HepG2 (cell line): ENCODE results near the gene FAAP100. TPM values are rescaled to one million over a fixed set of nuclear protein-coding genes. Genes with fewer than 3 reads are reported as not detected.

Source experiments
- AGO2 ChIP-seq: fragments of 200-400 bp; formaldehyde crosslinking; optimal IDR thresholded peaks from 2 replicates; pipeline ENCODE3; 2017; ENCODE audit warnings: mild to moderate bottlenecking, low read depth, low read length, moderate library complexity
- ARNT2 ChIP-seq: sonication (generic); formaldehyde crosslinking; IDR thresholded peaks from 2 replicates; pipeline ENCODE4 v1.8.0; 2022; ENCODE audit warnings: mild to moderate bottlenecking, low read depth, missing genetic modification reagents, moderate library complexity
- HMG20A ChIP-seq: IDR thresholded peaks from 2 replicates; pipeline ENCODE4 v1.6.1; 2016; ENCODE audit warnings: borderline replicate concordance
- HNF4G ChIP-seq, 2 experiments: sonication (generic) in 1 of 2; formaldehyde crosslinking in 1 of 2; IDR thresholded peaks; 2 replicates each; pipeline versions ENCODE4 v1.4.0 to v1.6.1; 2011 to 2020; ENCODE audit warnings: borderline replicate concordance in 2 of 2, low read depth in 2 of 2, mild to moderate bottlenecking in 2 of 2, low read length in 1 of 2, missing genetic modification reagents in 1 of 2, moderate library complexity in 1 of 2
- MAF1 ChIP-seq: sonication (generic); formaldehyde crosslinking; IDR thresholded peaks from 2 replicates; pipeline ENCODE4 v1.5.0; 2020; ENCODE audit warnings: missing genetic modification reagents, borderline replicate concordance
- SALL1 ChIP-seq: sonication (generic); formaldehyde crosslinking; IDR thresholded peaks from 2 replicates; pipeline ENCODE4 v1.8.0; 2022; ENCODE audit warnings: mild to moderate bottlenecking, missing genetic modification reagents
- SETDB1 ChIP-seq: sonication (generic); formaldehyde crosslinking; IDR thresholded peaks from 2 replicates; pipeline ENCODE4 v1.5.1; 2020; ENCODE audit warnings: missing genetic modification reagents, mild to moderate bottlenecking, borderline replicate concordance
- SIN3A ChIP-seq: IDR thresholded peaks from 2 replicates; pipeline ENCODE4 v1.6.1; 2011; ENCODE audit warnings: low read depth, mild to moderate bottlenecking, control low read depth, low read length, borderline replicate concordance
- SOX13 ChIP-seq, 3 experiments: fragments of 450-650 bp in 1 of 3; sonication (generic) in 1 of 3; formaldehyde crosslinking in 1 of 3; IDR thresholded peaks in 2 of 3; conservative IDR thresholded peaks in 1 of 3; 2 replicates each; pipeline versions ENCODE4 v1.5.0 to v1.6.1; 2016 to 2020; ENCODE audit warnings: antibody characterized with exemption in 1 of 3, mild to moderate bottlenecking in 1 of 3, missing compliant biosample characterization in 1 of 3, missing genetic modification reagents in 1 of 3, moderate library complexity in 1 of 3
- SRSF4 ChIP-seq: fragments of 200-400 bp; formaldehyde crosslinking; IDR thresholded peaks from one replicate; pipeline ENCODE4 v1.6.1; 2018; ENCODE audit warnings: mild to moderate bottlenecking, low read depth, low read length, moderate library complexity; ENCODE audit not compliant: poor library complexity, severe bottlenecking
- ZBTB21 ChIP-seq: sonication (generic); formaldehyde crosslinking; IDR thresholded peaks from 2 replicates; pipeline ENCODE4 v1.4.0; 2020; ENCODE audit warnings: missing genetic modification reagents
- ZNF354B ChIP-seq: sonication (generic); formaldehyde crosslinking; IDR thresholded peaks from 2 replicates; pipeline ENCODE4 v1.8.0; 2022; ENCODE audit warnings: mild to moderate bottlenecking, missing genetic modification reagents
- ZNF382 ChIP-seq: sonication (generic); formaldehyde crosslinking; IDR thresholded peaks from 2 replicates; pipeline ENCODE4 v1.5.0; 2020; ENCODE audit warnings: missing genetic modification reagents, mild to moderate bottlenecking, borderline replicate concordance
- ZNF607 ChIP-seq: sonication (generic); formaldehyde crosslinking; IDR thresholded peaks from 2 replicates; pipeline ENCODE4 v1.5.1; 2020; ENCODE audit warnings: missing genetic modification reagents, mild to moderate bottlenecking, borderline replicate concordance
- ZNF615 ChIP-seq: sonication (generic); formaldehyde crosslinking; IDR thresholded peaks from 2 replicates; pipeline ENCODE4 v1.5.0; 2020; ENCODE audit warnings: mild to moderate bottlenecking, missing genetic modification reagents, borderline replicate concordance
- ZSCAN29 ChIP-seq: sonication (generic); formaldehyde crosslinking; conservative IDR thresholded peaks from 2 replicates; pipeline ENCODE4 v1.4.0; 2020; ENCODE audit warnings: mild to moderate bottlenecking, missing genetic modification reagents
- polyA plus RNA-seq, 8 experiments: library from polyadenylated mRNA; depleted of rRNA in 3 of 8; stranded (reverse) in 7 of 8; unstranded in 1 of 8; fragments of >200 nt; fragmentation: Illumina TruSeq in 4 of 8; extraction: Trizol in 4 of 8; gene quantifications; 2 replicates each; pipeline versions ENCODE4 v1.2.1 to v1.2.3, GENCODE V29; 2011 to 2016; ENCODE audit warnings: low read depth in 4 of 8, missing spikeins in 1 of 8, mixed read lengths in 1 of 8; ENCODE audit not compliant: insufficient read depth in 1 of 8
- total RNA-seq, 5 experiments: library from RNA; depleted of rRNA; stranded (reverse); fragments of >200 nt; fragmentation: Illumina TruSeq; extraction: Trizol; gene quantifications; 2 replicates each; pipeline ENCODE4 v1.2.3, GENCODE V29; 2016; ENCODE audit warnings: low read depth in 1 of 5
- TF ChIP-seq, protein P1 (sequence below): sonication (generic); formaldehyde crosslinking; IDR thresholded peaks from 2 replicates; pipeline ENCODE4 v1.5.0; 2020; ENCODE audit warnings: mild to moderate bottlenecking, missing genetic modification reagents, borderline replicate concordance
- TF ChIP-seq, protein P2 (sequence below): IDR thresholded peaks from 2 replicates; pipeline ENCODE4 v1.6.1; 2016; ENCODE audit warnings: missing compliant biosample characterization, missing genetic modification reagents, borderline replicate concordance
- TF ChIP-seq, protein P3 (sequence below): sonication (generic); formaldehyde crosslinking; IDR thresholded peaks from 2 replicates; pipeline ENCODE4 v1.8.0; 2023; ENCODE audit warnings: mild to moderate bottlenecking, missing genetic modification reagents

FAAP100 gene
- total and polyA plus RNA-seq, 2 of the 13 experiments (the other 11 are each of a cell fraction or from before 2014, with no cell fraction given): 7.6 to 20.8 TPM

DNA sequence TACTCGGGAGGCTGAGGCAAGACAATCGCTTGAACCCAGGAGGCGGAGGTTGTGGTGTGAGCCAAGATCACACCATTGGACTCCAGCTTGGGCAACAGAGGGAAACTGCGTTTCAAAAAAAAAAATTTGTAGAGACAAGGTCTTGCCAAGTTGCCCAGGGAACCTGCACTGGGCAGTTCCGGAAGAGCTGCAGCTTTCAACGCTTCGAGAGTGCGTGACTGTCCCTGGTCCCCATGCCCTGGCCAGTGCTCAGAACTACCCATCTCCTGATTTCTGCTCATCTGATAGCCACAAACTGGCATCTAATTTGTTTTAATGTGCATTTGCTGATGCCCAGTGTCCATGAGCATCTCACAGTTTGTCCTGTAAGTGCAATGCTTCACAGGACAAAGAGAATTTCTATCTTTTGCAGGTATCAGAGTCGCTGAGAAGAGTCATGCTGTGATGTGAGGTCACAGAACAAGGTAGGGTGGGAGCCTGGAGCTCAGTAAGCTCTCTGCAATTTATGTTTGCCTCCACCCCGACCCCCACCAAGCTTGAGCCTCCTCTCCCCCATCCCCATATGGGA is 43.4 kb downstream of the FAAP100 start (continued):
- TF ChIP-seq ZNF607 (CRISPR knock-in tag) (no peak), ZNF354B (no peak), ZNF382 (CRISPR knock-in tag) (no peak), HMG20A (CRISPR knock-in tag) (no peak), SETDB1 (CRISPR knock-in tag) (no peak), ZSCAN29 (no peak), SIN3A (no peak), SRSF4 (no peak), SOX13 (IDR thresholded peaks at IDR 0.05) (no peak), SOX13 (CRISPR knock-in tag; conservative IDR thresholded peaks at IDR 0.05 in 1 of 2, IDR thresholded peaks at IDR 0.05 in 1 of 2) (no peak), ZNF615 (CRISPR knock-in tag) (no peak), ARNT2 (CRISPR knock-in tag) (no peak), ZBTB21 (CRISPR knock-in tag) (no peak), HNF4G (IDR thresholded peaks at IDR 0.05; ENCODE audit: borderline replicate concordance, low read depth, low read length) (no peak), HNF4G (CRISPR knock-in tag; IDR thresholded peaks at IDR 0.05; ENCODE audit: borderline replicate concordance, low read depth) (no peak), AGO2 (peak; percentile 58), MAF1 (CRISPR knock-in tag) (no peak), SALL1 (no peak)
- TF ChIP-seq, protein P1, sequence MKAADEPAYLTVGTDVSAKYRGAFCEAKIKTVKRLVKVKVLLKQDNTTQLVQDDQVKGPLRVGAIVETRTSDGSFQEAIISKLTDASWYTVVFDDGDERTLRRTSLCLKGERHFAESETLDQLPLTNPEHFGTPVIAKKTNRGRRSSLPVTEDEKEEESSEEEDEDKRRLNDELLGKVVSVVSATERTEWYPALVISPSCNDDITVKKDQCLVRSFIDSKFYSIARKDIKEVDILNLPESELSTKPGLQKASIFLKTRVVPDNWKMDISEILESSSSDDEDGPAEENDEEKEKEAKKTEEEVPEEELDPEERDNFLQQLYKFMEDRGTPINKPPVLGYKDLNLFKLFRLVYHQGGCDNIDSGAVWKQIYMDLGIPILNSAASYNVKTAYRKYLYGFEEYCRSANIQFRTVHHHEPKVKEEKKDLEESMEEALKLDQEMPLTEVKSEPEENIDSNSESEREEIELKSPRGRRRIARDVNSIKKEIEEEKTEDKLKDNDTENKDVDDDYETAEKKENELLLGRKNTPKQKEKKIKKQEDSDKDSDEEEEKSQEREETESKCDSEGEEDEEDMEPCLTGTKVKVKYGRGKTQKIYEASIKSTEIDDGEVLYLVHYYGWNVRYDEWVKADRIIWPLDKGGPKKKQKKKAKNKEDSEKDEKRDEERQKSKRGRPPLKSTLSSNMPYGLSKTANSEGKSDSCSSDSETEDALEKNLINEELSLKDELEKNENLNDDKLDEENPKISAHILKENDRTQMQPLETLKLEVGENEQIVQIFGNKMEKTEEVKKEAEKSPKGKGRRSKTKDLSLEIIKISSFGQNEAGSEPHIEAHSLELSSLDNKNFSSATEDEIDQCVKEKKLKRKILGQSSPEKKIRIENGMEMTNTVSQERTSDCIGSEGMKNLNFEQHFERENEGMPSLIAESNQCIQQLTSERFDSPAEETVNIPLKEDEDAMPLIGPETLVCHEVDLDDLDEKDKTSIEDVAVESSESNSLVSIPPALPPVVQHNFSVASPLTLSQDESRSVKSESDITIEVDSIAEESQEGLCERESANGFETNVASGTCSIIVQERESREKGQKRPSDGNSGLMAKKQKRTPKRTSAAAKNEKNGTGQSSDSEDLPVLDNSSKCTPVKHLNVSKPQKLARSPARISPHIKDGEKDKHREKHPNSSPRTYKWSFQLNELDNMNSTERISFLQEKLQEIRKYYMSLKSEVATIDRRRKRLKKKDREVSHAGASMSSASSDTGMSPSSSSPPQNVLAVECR (CRISPR knock-in tag): no peak
- TF ChIP-seq, protein P2, sequence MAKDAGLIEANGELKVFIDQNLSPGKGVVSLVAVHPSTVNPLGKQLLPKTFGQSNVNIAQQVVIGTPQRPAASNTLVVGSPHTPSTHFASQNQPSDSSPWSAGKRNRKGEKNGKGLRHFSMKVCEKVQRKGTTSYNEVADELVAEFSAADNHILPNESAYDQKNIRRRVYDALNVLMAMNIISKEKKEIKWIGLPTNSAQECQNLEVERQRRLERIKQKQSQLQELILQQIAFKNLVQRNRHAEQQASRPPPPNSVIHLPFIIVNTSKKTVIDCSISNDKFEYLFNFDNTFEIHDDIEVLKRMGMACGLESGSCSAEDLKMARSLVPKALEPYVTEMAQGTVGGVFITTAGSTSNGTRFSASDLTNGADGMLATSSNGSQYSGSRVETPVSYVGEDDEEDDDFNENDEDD (CRISPR knock-in tag): no peak
- TF ChIP-seq, protein P3, sequence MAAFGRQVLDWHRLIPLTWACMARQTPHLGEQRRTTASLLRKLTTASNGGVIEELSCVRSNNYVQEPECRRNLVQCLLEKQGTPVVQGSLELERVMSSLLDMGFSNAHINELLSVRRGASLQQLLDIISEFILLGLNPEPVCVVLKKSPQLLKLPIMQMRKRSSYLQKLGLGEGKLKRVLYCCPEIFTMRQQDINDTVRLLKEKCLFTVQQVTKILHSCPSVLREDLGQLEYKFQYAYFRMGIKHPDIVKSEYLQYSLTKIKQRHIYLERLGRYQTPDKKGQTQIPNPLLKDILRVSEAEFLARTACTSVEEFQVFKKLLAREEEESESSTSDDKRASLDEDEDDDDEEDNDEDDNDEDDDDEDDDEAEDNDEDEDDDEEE (CRISPR knock-in tag): peak; percentile 57; the same call in 1 of the 2 replicates
